NCI-H1105 treated with DMSO at 0.1 percent for 48 hours (cell line): ENCODE results near the gene ST8SIA3.
A peak's percentile ranks its signal among the peaks of the same experiment; 100 is the strongest.

Source experiments
- DNase-seq: peaks from one replicate; lab custom pipeline; 2025; lab: John Stamatoyannopoulos, UW

Gene ST8SIA3

GRCh38 chr18:57352271-57352701 is at the start of gene ST8SIA3:
ST8SIA3 (plus strand) TSS chr18:57352557; CDS start chr18:57352847, 290 bp downstream.
- DNase-seq = peak; percentile 62

- DNase-seq = no peak
Observed at GRCh38 chr18:57311472-57311871, 40.9 kb upstream of the ST8SIA3 start.

- no peak for DNase-seq
Observed at GRCh38 chr18:57312346-57313144, 39.8 kb upstream of the ST8SIA3 start.

- no peak for DNase-seq
Observed at GRCh38 chr18:57320603-57321002, 31.8 kb upstream of the ST8SIA3 start.

GRCh38 chr18:57325491-57326166 is 26.7 kb upstream of the ST8SIA3 start:
- no peak for DNase-seq

GRCh38 chr18:57326718-57327323 is 25.5 kb upstream of the ST8SIA3 start:
- no peak for DNase-seq

GRCh38 chr18:57328665-57329064 is 23.7 kb upstream of the ST8SIA3 start:
- DNase-seq = no peak

- DNase-seq = no peak
Observed at GRCh38 chr18:57329856-57330255, 22.5 kb upstream of the ST8SIA3 start.

GRCh38 chr18:57331718-57332117 is 20.6 kb upstream of the ST8SIA3 start:
- DNase-seq = no peak

GRCh38 chr18:57333940-57334339 is 18.4 kb upstream of the ST8SIA3 start:
- no peak for DNase-seq

GRCh38 chr18:57334383-57334782 is 18.0 kb upstream of the ST8SIA3 start:
- no peak for DNase-seq

GRCh38 chr18:57336343-57336742 is 16.0 kb upstream of the ST8SIA3 start:
- DNase-seq = no peak

GRCh38 chr18:57337890-57338289 is 14.5 kb upstream of the ST8SIA3 start:
- no peak for DNase-seq

- DNase-seq = no peak
Observed at GRCh38 chr18:57343833-57344232, 8.5 kb upstream of the ST8SIA3 start.

GRCh38 chr18:57346876-57347275 is 5.5 kb upstream of the ST8SIA3 start:
- no peak for DNase-seq

GRCh38 chr18:57347784-57348183 is 4.6 kb upstream of the ST8SIA3 start:
- no peak for DNase-seq

- DNase-seq = no peak
Observed at GRCh38 chr18:57352761-57353136, 392 bp downstream of the ST8SIA3 start.

- peak; percentile 90 for DNase-seq
Observed at GRCh38 chr18:57353137-57353939, 981 bp downstream of the ST8SIA3 start.

GRCh38 chr18:57353940-57354461 is 1.6 kb downstream of the ST8SIA3 start:
- peak; percentile 69 for DNase-seq

GRCh38 chr18:57359433-57359832 is 7.1 kb downstream of the ST8SIA3 start:
- no peak for DNase-seq

GRCh38 chr18:57362714-57363113 is 10.4 kb downstream of the ST8SIA3 start:
- DNase-seq = no peak

GRCh38 chr18:57364460-57364859 is 12.1 kb downstream of the ST8SIA3 start:
- DNase-seq = no peak
